HUES48 (cell line): ENCODE measurements around the gene SCAMP2.
"Not testable (repeated sequence)": the region's sequence is repeated elsewhere in the genome, so short reads cannot be mapped to it uniquely, and the experiment has no call there.

Experiments
- H3K27ac ChIP-seq: one replicate; pipeline ENCODE4 v1.7.0; 2013; ENCODE audit warnings: low read depth, low read length, inconsistent platforms
- H3K27me3 ChIP-seq: 2 replicates; pipeline ENCODE4 v1.6.1; 2013; ENCODE audit warnings: mild to moderate bottlenecking, low read length; ENCODE audit not compliant: control insufficient read depth, insufficient read depth
- H3K36me3 ChIP-seq: 2 replicates; pipeline ENCODE4 v1.6.1; 2013; ENCODE audit warnings: low read length; ENCODE audit not compliant: control insufficient read depth, insufficient read depth
- H3K4me1 ChIP-seq: 2 replicates; pipeline ENCODE4 v1.6.1; 2013; ENCODE audit warnings: mild to moderate bottlenecking, low read length; ENCODE audit not compliant: control insufficient read depth, insufficient read depth
- H3K4me3 ChIP-seq: 2 replicates; pipeline ENCODE4 v1.5.1; 2013; ENCODE audit warnings: mild to moderate bottlenecking, low read depth, low read length
- H3K9ac ChIP-seq: 2 replicates; pipeline ENCODE4 v1.6.1; 2013; ENCODE audit warnings: mild to moderate bottlenecking, low read depth, low read length, moderate library complexity
- H3K9me3 ChIP-seq: 2 replicates; pipeline ENCODE4 v1.6.1; 2013; ENCODE audit warnings: low read length; ENCODE audit not compliant: control insufficient read depth, insufficient read depth

The SCAMP2 gene, protein sequence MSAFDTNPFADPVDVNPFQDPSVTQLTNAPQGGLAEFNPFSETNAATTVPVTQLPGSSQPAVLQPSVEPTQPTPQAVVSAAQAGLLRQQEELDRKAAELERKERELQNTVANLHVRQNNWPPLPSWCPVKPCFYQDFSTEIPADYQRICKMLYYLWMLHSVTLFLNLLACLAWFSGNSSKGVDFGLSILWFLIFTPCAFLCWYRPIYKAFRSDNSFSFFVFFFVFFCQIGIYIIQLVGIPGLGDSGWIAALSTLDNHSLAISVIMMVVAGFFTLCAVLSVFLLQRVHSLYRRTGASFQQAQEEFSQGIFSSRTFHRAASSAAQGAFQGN

DNA sequence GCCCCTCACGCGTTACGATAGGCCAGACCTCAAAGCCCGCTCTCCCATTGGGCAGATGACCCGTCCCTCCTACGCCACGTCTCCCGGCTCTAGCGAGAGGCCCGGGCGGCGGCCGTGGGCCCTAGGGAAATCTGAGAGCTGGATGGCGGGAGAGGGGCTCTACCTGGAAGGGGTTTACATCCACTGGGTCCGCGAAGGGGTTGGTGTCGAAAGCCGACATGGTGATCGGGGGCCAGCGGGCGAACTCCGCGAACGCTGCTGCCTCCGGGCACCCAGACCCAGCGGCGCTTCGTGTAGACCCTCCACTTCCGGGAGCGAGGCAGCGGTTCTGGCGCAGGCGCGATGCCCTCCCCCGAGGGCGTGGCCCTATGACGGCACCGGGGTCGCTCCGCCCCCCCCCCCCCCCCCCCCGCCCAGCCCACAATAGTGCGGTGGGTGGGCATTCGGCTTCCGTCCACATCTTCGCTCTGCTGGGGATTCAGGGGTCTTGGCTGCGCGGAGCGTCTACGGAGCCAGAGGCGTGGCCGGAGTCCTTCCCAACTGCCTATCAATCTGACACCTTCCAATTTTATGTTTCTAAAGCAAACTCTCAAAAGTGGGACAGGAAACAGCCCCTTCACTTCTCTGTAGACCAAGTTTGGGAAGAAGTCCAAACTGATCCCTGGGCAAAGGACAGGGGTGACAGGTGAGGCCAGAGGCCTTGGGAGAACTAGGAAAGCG lies at the start of gene SCAMP2:
Gene SCAMP2, minus strand, starts transcription at position 330 of the 720 bp plus-strand sequence. Its CDS starts 110 bp downstream, at position 220.
- peak within 1 kb of the TSS; percentile 95 for H3K4me3 ChIP-seq
- H3K4me1 ChIP-seq: no peaks in the 10 kb centered on the region
- H3K27me3 ChIP-seq: no peaks in the 10 kb centered on the region
- H3K9ac ChIP-seq: peak within 1 kb of the TSS; percentile 95
- H3K9me3 ChIP-seq: no peaks in the 10 kb centered on the region
- H3K36me3 ChIP-seq: peaks cover 2% of the 10 kb centered on the region; the same call in 1 of the 2 replicates
- H3K27ac ChIP-seq: peak within 1 kb of the TSS; percentile 94

DNA sequence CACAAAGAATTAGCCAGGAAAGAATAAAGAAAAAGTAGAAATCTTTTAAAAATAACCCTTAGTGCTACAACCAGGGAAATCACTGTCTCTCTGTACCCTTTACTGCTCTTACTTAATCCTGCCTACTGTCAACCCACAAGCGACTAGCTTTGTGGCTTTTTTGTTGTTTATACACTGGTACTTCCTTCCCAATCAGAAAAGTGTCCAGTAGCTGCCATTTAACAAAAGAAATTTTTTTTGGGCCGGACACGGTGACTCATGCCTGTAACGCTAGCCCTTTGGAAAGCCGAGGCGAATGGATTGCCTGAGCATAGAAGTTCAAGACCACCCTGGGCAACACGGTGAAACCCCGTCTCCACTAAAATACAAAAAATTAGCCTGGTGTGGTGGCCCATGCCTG lies 47.3 kb upstream of the SCAMP2 start:
- Histone ChIP-seq H3K9ac (no peak overlapping the region), H3K9me3 (no peaks in the 10 kb centered on the region), H3K27me3 (no peaks in the 10 kb centered on the region), H3K27ac (no peak overlapping the region), H3K36me3 (peaks cover 93% of the 10 kb centered on the region), H3K4me3 (no peak overlapping the region), H3K4me1 (no peaks in the 10 kb centered on the region)

GRCh38 chr15:74917676-74918075 lies 44.5 kb upstream of the SCAMP2 start:
- no peaks in the 10 kb centered on the region for H3K27me3 ChIP-seq
- H3K9me3 ChIP-seq: no peaks in the 10 kb centered on the region
- H3K9ac ChIP-seq: no peak overlapping the region
- H3K4me1 ChIP-seq: no peaks in the 10 kb centered on the region
- H3K27ac ChIP-seq: no peak overlapping the region
- H3K36me3 ChIP-seq: peaks cover 89% of the 10 kb centered on the region
- no peak overlapping the region for H3K4me3 ChIP-seq

DNA sequence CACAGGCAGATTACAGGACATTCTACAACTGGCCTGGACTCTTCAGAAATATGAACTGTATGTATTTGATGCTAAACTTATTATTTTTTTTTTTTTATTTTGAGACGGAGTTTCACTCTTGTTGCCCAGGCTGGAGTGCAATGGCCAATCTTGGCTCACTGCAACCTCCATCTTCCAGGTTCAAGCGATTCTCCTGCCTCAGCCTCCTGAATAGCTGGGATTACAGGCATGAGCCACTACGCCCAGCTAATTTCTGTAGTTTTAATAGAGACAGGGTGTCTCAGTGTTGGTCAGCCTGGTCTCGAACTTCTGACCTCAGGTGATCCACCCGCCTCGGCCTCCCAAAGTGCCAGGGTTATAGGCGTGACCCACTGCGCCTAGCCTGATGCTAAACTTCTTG lies 40.6 kb upstream of the SCAMP2 start:
- peaks cover 66% of the 10 kb centered on the region for H3K36me3 ChIP-seq
- not testable (repeated sequence) for H3K9ac ChIP-seq, H3K4me1 ChIP-seq, H3K9me3 ChIP-seq, H3K27me3 ChIP-seq, H3K27ac ChIP-seq, H3K4me3 ChIP-seq

DNA sequence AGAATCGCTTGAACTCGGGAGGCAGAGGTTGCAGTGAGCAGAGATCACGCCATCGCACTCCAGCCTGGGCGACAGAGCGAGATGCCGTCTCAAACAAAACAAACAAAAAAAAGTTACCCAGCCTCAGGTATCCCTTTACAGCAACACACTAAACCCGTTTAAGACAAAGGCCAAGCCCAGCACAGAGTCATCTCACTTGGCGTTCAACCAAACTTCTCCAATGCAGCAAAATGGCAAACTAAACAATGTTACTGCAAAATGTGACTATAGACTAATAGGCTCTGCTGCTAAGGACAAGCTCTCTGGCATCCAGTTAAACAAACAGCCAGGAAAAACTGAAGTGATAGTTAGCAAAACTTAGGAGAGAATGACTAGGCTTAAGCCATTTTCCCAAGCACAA lies 39.9 kb upstream of the SCAMP2 start:
- H3K36me3 ChIP-seq: peaks cover 59% of the 10 kb centered on the region
- no peaks in the 10 kb centered on the region for H3K27me3 ChIP-seq
- no peak overlapping the region for H3K4me3 ChIP-seq
- no peak overlapping the region for H3K27ac ChIP-seq
- no peaks in the 10 kb centered on the region for H3K4me1 ChIP-seq
- no peaks in the 10 kb centered on the region for H3K9me3 ChIP-seq
- H3K9ac ChIP-seq: no peak overlapping the region

- 0 out of 2 replicates have a peak, but pooled peaks cover 3% of the 10 kb centered on the region for H3K4me1 ChIP-seq
- H3K9ac ChIP-seq: no peak overlapping the region
- peaks cover 39% of the 10 kb centered on the region for H3K36me3 ChIP-seq
- H3K27me3 ChIP-seq: no peaks in the 10 kb centered on the region
- no peak overlapping the region for H3K4me3 ChIP-seq
- no peaks in the 10 kb centered on the region for H3K9me3 ChIP-seq
- H3K27ac ChIP-seq: no peak overlapping the region
Observed at GRCh38 chr15:74908635-74909034, 35.5 kb upstream of the SCAMP2 start.

- Histone ChIP-seq H3K36me3 (peaks cover 40% of the 10 kb centered on the region), H3K27me3 (no peaks in the 10 kb centered on the region), H3K9ac (peak overlapping the region; percentile 82), H3K27ac (peak overlapping the region; percentile 88), H3K4me3 (peak overlapping the region; percentile 92), H3K4me1 (0 out of 2 replicates have a peak, but pooled peaks cover 3% of the 10 kb centered on the region), H3K9me3 (no peaks in the 10 kb centered on the region)
Observed at GRCh38 chr15:74907163-74907870, 34.2 kb upstream of the SCAMP2 start.

DNA sequence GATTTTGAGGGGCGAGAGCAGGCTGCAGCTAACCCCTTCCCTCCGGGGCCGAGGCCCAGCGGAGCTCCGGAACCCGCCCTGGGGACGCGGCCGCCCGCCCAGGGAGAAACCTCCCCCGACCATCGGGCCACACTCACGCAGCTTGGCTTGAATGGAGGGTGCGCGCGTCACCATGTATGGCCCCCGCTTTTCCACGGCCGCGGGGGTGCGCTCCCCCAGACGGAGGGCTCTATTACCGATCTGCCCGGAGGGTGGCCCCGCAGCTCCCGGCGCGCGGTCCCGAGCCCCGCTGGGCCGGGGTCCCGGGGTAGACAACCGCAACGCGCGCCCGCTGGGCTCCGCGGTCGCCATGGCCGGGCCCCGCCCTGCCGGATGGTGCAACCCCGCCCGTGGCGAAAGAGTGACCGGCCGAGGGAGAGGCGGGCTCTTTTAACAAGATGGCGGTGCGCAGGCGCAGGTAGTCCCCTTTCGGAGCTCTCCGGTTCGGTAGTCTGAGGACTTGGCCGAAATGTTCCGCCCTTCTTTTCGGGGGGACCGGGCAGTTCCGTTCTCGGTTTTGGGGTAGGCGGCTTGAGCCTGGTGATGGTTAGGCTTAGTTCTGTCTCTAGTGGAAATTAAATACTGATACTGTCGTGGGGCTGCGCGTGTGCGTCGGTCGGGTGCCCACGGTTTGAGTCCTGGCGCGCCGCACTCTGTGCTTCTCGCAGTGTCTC lies 33.4 kb upstream of the SCAMP2 start, which contains the start of gene FAM219B:
Gene FAM219B, minus strand, starts transcription at position 402 of the 713 bp plus-strand sequence. Its CDS starts 51 bp downstream, at position 351.
- Histone ChIP-seq H3K9ac (peak within 1 kb of the TSS; percentile 82), H3K4me1 (0 out of 2 replicates have a peak, but pooled peaks cover 3% of the 10 kb centered on the region), H3K36me3 (peaks cover 42% of the 10 kb centered on the region), H3K27me3 (no peaks in the 10 kb centered on the region), H3K27ac (peak within 1 kb of the TSS; percentile 88), H3K4me3 (peak within 1 kb of the TSS; percentile 92), H3K9me3 (no peaks in the 10 kb centered on the region)

GRCh38 chr15:74906067-74906449 lies 32.9 kb upstream of the SCAMP2 start:
- H3K4me1 ChIP-seq: 0 out of 2 replicates have a peak, but pooled peaks cover 3% of the 10 kb centered on the region
- peak overlapping the region; percentile 92 for H3K4me3 ChIP-seq
- H3K9ac ChIP-seq: peak overlapping the region; percentile 82
- peak overlapping the region; percentile 88 for H3K27ac ChIP-seq
- H3K9me3 ChIP-seq: no peaks in the 10 kb centered on the region
- H3K36me3 ChIP-seq: peaks cover 42% of the 10 kb centered on the region
- no peaks in the 10 kb centered on the region for H3K27me3 ChIP-seq

GRCh38 chr15:74904190-74904805 lies 31.1 kb upstream of the SCAMP2 start:
- no peak overlapping the region for H3K4me3 ChIP-seq
- H3K4me1 ChIP-seq: 0 out of 2 replicates have a peak, but pooled peaks cover 3% of the 10 kb centered on the region
- H3K9ac ChIP-seq: no peak overlapping the region
- H3K9me3 ChIP-seq: no peaks in the 10 kb centered on the region
- no peaks in the 10 kb centered on the region for H3K27me3 ChIP-seq
- H3K27ac ChIP-seq: no peak overlapping the region
- H3K36me3 ChIP-seq: peaks cover 56% of the 10 kb centered on the region
